ENCODE measurements around the gene UTS2R.

DNA sequence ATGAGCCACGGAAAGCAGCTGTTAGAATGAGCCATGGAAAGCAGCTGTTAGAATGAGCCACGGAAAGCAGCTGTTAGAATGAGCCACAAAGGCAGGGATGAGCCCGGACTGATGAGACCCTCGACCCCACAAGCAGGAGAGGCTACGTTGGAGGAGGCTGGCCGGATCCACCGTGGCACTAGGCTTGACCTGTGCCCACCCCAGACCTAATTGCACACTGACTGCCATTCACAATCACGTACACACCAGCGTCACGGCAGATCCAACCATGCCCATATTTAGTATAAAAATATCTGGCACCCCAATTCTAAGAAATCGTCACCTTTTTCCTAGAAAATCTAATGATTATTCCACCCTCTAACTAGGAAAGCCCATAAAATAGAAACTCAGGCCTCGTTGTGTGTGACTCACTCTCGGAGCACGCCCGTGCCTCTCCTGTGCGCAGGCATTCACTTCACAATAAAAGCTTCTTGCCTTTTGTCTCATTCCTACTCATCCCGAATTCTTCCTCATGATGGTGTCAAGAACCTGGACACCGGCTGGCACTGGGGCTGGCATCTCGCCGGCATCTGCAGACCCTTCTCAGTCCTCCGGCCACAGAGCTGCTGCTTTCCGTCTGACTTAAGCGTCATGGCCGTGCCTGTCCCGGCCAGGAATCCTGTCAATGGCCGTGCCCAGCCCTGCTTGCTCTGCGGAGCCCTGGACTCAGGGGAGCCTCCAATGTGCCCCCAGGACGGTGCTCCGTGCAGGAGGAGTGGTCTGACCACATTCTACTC lies 32.5 kb upstream of the UTS2R start:
- TF ChIP-seq POLR2A (IDR thresholded peaks at IDR 0.05; ENCODE audit: low read length): no peak
- TF ChIP-seq GATA1 (IDR thresholded peaks at IDR 0.05; ENCODE audit: low read depth, low read length): no peak

Data from erythroblast (primary cell).